Fibroblast of villous mesenchyme (primary cell): ENCODE results near the gene FAM181A. TPM values are rescaled to one million over a fixed set of nuclear protein-coding genes. Genes with fewer than 3 reads are reported as not detected.
A peak's percentile ranks its signal among the peaks of the same experiment; 100 is the strongest.

ENCODE experiments used
- DNase-seq: peaks from one replicate; pipeline ENCODE4 v3.0.0-alpha.2; 2010; ENCODE audit warnings: low read depth
- H3K4me3 ChIP-seq: 2 replicates; pipeline ENCODE4 v1.5.1; 2011; ENCODE audit warnings: low read depth, mild to moderate bottlenecking, low read length
- total RNA-seq: library from RNA; depleted of rRNA; stranded (reverse); fragments of >200 nt; gene quantifications from 2 replicates; pipeline ENCODE4 v1.2.3, GENCODE V29; 2012
- TF ChIP-seq, protein P1 (sequence below): IDR thresholded peaks from 2 replicates; pipeline ENCODE4 v1.5.1; 2012; ENCODE audit warnings: low read depth, mild to moderate bottlenecking, low read length; ENCODE audit not compliant: insufficient read depth

FAM181A gene
- total RNA-seq, 1 donor: not detected

DNA sequence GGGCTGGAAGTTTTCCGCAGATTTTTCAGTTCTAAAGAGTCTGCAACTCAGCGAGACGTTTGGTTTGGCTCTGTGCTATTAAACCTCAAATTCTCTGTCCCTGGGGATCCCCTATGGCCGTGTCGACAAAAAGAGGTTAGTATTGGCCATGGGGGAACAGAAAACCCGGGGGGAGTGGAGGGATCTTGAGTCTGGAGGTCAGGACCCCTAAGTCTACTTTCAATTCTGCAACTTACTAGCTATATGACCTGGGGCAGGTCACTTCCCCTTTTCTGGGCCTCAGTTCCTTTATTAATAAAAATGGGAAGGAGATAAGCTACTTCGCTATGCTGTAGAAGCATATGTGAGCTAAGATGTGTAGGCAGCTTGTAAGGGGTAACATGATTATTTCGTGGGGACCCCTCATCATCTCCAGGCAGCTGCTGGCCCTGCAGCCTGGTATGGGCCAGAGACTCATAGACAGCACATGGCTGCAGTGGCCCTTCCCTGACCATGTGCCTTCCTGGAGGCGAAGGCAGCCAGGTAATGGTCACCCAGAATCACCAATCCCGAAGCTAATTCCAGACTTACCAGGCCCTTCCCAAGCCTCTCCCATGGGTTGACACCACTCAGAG lies 40.6 kb downstream of the FAM181A start:
- TF ChIP-seq, protein P1, sequence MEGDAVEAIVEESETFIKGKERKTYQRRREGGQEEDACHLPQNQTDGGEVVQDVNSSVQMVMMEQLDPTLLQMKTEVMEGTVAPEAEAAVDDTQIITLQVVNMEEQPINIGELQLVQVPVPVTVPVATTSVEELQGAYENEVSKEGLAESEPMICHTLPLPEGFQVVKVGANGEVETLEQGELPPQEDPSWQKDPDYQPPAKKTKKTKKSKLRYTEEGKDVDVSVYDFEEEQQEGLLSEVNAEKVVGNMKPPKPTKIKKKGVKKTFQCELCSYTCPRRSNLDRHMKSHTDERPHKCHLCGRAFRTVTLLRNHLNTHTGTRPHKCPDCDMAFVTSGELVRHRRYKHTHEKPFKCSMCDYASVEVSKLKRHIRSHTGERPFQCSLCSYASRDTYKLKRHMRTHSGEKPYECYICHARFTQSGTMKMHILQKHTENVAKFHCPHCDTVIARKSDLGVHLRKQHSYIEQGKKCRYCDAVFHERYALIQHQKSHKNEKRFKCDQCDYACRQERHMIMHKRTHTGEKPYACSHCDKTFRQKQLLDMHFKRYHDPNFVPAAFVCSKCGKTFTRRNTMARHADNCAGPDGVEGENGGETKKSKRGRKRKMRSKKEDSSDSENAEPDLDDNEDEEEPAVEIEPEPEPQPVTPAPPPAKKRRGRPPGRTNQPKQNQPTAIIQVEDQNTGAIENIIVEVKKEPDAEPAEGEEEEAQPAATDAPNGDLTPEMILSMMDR: no peak
- no peak for DNase-seq
- no peak overlapping the region for H3K4me3 ChIP-seq

DNA sequence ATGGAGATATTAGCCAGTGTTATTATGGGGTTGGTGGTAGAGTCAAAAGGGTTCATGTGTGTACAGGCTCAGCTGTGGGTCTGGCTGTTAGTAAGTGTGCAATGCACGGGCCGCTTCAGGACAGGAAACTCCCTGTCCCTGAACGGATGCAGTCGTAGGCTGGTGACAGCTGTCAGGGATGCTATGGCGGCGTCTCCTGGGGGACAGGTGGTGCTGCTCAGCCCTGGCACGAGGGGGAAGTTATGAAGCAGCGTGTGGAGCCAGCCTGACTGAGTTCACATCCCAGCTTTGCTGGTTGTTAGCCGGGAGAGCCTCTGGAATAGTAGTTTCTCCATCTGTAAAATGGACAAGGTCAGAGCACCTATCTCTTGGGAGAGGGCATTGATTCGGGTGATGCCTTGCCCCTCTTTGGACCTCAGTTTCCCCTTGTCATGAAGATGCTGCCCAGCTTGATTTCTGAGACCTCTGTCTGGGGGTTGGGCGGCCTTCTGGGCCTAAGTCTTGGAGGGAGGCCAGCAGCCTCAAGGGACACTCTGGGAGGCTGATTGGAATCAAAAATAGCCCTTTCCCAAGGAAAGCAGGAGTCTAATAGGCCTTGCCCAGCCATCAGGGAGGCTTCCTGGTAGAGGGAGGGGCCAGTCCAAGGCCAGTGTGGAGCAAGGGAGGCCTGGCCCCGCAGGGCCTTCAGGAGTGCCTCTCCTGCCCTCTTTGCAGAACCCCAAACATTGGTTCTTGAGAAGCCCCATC lies 42.1 kb downstream of the FAM181A start:
- no peak for DNase-seq
- TF ChIP-seq, protein P1: no peak
- H3K4me3 ChIP-seq: no peak overlapping the region

DNA sequence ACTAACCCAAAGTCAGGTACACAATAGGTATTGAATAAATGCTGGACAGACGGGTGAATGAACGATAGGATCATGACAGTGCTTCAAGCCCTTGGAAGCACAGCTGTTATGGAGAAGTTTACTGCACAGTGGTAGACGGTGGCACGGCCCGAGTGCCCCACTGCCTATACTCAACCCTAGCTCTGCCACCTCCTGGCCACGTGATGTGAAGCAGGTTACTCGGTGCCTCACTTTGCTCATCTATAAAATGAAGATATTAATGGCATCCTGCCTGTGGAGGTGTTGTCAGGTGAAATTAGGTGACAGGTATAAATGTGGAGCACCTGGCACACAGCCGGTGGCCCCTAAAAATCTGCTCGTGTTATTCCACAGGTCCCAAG lies 43.4 kb downstream of the FAM181A start:
- TF ChIP-seq, protein P1: peak; percentile 11
- no peak overlapping the region for H3K4me3 ChIP-seq
- DNase-seq: no peak

DNA sequence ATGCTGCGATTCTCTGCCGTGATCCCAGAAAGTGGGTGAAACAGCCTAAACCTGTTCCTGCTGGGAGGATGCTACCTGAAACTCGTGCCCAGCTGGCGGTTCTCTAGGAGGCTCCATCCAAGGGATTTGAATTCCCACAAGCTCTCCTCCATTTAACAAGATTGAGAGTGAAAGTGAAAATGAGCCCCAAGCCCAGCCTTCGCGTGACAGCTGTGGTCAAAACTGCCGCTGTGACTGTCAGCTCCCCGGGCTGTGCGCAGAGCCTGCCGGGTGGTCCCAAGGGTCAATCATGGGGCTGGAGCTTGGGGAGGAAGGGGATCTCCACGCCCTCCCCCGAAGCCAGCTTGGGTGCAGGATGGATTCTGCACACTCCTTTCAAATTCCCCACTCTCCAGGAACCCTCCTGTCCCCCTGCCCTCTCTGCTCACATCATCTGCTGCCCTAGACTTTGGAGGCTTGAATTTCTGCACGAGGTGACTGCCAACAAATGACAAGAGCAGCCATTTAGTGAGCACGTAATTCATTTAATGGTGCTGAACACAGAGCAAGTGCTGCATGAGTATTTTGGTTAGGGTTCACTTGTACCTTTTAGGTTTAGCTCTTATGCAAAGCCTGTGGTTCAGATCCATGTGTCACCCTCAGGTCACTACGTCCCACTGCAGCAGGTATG lies 44.0 kb downstream of the FAM181A start:
- H3K4me3 ChIP-seq: peak overlapping the region; percentile 27
- TF ChIP-seq, protein P1: no peak
- peak; percentile 13 for DNase-seq

DNA sequence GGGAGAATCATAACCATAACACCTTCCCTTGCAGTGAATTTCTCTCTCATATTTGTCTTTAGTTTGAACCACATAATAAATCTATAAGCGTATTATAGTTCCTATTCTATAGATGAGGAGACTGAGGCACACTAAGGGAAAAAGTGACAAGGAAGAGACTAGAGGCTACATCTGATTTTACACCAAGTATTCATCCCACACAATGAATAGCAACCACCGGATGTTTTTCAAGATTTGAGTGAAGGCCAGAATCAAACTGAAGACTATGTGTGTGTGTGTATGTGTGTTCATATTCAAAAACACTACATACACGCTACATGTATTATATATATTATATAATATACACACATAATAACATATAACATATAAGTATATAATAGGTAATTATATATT lies 44.5 kb downstream of the FAM181A start:
- H3K4me3 ChIP-seq: no peak overlapping the region
- no peak for DNase-seq
- TF ChIP-seq, protein P1: no peak

DNA sequence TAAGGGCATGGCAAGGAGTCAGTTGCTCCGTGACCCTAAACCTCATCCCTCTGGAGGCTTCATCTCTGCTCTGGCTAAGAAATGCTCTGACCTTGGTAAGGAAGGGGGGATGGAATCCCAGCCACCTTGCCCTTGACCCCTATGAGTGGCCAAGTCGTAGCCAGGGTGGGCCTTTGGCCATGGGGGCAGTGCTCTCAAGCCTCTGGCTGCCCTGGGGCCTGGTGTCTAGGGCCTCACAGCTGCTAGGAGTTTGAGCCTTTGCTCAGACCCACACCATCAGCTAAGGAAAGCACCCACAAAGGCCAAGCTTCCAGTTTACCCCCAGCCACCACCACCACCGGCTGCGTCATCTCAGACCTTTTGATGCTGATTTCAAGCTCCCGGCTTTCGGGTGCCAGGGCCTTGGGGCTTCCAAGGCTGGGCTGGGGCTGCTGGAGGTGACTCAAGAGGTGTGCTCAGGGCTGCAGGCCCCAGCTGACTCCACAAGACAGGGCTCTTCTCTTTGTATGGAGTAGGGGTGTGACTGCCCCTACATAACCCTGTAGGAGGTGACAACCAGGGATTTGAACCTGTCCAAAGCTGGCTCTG lies 45.6 kb downstream of the FAM181A start:
- DNase-seq: no peak
- TF ChIP-seq, protein P1: no peak
- no peak overlapping the region for H3K4me3 ChIP-seq
